K562 (cell line): ENCODE measurements around the gene TRABD. TPM values are rescaled to one million over a fixed set of nuclear protein-coding genes. Genes with fewer than 3 reads are reported as not detected.

Experiments
- ARID2 ChIP-seq: fragments of 450-650 bp; IDR thresholded peaks from 2 replicates; pipeline ENCODE4 v1.6.1; 2017; ENCODE audit warnings: antibody characterized with exemption, mild to moderate bottlenecking
- MEIS2 ChIP-seq: fragments of 450-650 bp; IDR thresholded peaks from 2 replicates; pipeline ENCODE4 v1.6.1; 2014; ENCODE audit warnings: mild to moderate bottlenecking; ENCODE audit not compliant: partially characterized antibody
- PRDM10 ChIP-seq: fragments of 450-650 bp; IDR thresholded peaks from 2 replicates; pipeline ENCODE4 v1.6.1; 2018; ENCODE audit not compliant: partially characterized antibody
- RFX1 ChIP-seq: fragments of 450-650 bp; IDR thresholded peaks from 2 replicates; pipeline ENCODE4 v1.6.1; 2016; ENCODE audit warnings: mild to moderate bottlenecking, moderate library complexity
- ZNF239 ChIP-seq: fragments of 250-450 bp; sonication (Bioruptor Pico); IDR thresholded peaks from 2 replicates; pipeline ENCODE4 v1.4.0; 2020; ENCODE audit warnings: mild to moderate bottlenecking
- polyA plus RNA-seq, 8 experiments: library from polyadenylated mRNA; depleted of rRNA in 4 of 8; stranded (reverse) in 5 of 8; unstranded in 3 of 8; fragments of >200 nt; fragmentation: Nextera tagmentation in 2 of 8; fragmentation: Illumina TruSeq in 1 of 8; extraction: Ambion mirVana in 2 of 8; extraction: Trizol in 1 of 8; gene quantifications; 2 replicates each; pipeline versions ENCODE4 v1.2.1 to v1.2.3, GENCODE V29; 2011 to 2014; ENCODE audit warnings: inconsistent platforms in 1 of 8, missing spikeins in 1 of 8
- total RNA-seq, 7 experiments: library from RNA; depleted of rRNA in 6 of 7; stranded (reverse); fragments of >200 nt in 6 of 7; fragmentation: Illumina TruSeq in 2 of 7; extraction: Trizol in 2 of 7; gene quantifications; 2 replicates each; pipeline versions ENCODE4 v1.2.1 to v1.2.3, GENCODE V29; 2011 to 2021; ENCODE audit warnings: low replicate concordance in 1 of 7
- TF ChIP-seq, protein P1 (sequence below): fragments of 200-600 bp; sonication (generic); IDR thresholded peaks from one replicate; pipeline ENCODE4 v1.6.1; 2012; ENCODE audit warnings: mild to moderate bottlenecking, low read depth, low read length, inconsistent platforms
- TF ChIP-seq, protein P2 (sequence below): sonication (generic); formaldehyde crosslinking; IDR thresholded peaks from 2 replicates; pipeline ENCODE4 v1.8.1; 2023; ENCODE audit warnings: mild to moderate bottlenecking, missing genetic modification reagents

Gene TRABD
- total and polyA plus RNA-seq, 9 of the 15 experiments (the other 6 are each of a cell fraction or from before 2014, with no cell fraction given) = 0.08 to 62.9 (median 14.0) TPM

DNA sequence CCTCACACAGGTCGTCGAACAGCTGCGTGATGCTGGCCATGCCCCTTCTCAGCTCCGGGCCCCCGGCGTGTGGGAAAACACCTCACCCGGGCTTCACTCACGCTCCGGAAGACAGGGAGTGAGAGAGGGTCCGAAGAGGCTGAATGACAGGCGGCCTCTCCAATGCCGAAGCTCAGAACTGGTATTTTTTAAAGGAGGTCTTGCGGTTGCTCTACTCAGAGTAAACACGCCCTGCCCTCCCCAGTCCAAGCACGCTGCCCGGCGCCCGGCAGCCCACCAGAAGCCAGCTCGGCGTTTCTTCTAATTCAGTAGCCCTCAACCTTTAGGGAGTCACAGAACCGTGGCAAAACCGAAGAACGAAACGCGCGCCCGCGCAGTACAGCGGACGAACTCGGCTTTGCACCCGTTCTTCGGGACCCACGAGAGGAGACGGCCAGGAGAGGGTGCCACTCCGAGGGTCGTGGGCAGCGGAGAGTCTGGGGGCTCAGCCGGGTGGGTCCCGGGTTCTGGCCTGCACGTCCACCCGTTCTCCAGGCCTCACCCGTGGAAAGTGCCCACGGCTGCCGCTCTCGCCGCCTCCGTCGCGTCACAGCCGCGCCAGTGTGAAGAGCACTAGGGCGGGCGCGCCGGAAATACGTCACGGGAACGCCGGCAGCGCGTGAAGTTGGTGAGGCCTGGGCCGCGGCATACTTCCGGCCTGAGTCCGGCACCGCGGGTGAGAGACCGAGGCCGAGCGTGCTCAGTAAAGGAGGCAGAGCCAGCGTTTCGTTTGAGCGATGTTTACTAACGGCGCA lies 58.9 kb downstream of the TRABD start, which contains the start of gene TUBGCP6 (continued):
- TF ChIP-seq ZNF239 (no peak), ARID2 (no peak), PRDM10 (no peak), RFX1 (no peak), MEIS2 (no peak)
- TF ChIP-seq, protein P1, sequence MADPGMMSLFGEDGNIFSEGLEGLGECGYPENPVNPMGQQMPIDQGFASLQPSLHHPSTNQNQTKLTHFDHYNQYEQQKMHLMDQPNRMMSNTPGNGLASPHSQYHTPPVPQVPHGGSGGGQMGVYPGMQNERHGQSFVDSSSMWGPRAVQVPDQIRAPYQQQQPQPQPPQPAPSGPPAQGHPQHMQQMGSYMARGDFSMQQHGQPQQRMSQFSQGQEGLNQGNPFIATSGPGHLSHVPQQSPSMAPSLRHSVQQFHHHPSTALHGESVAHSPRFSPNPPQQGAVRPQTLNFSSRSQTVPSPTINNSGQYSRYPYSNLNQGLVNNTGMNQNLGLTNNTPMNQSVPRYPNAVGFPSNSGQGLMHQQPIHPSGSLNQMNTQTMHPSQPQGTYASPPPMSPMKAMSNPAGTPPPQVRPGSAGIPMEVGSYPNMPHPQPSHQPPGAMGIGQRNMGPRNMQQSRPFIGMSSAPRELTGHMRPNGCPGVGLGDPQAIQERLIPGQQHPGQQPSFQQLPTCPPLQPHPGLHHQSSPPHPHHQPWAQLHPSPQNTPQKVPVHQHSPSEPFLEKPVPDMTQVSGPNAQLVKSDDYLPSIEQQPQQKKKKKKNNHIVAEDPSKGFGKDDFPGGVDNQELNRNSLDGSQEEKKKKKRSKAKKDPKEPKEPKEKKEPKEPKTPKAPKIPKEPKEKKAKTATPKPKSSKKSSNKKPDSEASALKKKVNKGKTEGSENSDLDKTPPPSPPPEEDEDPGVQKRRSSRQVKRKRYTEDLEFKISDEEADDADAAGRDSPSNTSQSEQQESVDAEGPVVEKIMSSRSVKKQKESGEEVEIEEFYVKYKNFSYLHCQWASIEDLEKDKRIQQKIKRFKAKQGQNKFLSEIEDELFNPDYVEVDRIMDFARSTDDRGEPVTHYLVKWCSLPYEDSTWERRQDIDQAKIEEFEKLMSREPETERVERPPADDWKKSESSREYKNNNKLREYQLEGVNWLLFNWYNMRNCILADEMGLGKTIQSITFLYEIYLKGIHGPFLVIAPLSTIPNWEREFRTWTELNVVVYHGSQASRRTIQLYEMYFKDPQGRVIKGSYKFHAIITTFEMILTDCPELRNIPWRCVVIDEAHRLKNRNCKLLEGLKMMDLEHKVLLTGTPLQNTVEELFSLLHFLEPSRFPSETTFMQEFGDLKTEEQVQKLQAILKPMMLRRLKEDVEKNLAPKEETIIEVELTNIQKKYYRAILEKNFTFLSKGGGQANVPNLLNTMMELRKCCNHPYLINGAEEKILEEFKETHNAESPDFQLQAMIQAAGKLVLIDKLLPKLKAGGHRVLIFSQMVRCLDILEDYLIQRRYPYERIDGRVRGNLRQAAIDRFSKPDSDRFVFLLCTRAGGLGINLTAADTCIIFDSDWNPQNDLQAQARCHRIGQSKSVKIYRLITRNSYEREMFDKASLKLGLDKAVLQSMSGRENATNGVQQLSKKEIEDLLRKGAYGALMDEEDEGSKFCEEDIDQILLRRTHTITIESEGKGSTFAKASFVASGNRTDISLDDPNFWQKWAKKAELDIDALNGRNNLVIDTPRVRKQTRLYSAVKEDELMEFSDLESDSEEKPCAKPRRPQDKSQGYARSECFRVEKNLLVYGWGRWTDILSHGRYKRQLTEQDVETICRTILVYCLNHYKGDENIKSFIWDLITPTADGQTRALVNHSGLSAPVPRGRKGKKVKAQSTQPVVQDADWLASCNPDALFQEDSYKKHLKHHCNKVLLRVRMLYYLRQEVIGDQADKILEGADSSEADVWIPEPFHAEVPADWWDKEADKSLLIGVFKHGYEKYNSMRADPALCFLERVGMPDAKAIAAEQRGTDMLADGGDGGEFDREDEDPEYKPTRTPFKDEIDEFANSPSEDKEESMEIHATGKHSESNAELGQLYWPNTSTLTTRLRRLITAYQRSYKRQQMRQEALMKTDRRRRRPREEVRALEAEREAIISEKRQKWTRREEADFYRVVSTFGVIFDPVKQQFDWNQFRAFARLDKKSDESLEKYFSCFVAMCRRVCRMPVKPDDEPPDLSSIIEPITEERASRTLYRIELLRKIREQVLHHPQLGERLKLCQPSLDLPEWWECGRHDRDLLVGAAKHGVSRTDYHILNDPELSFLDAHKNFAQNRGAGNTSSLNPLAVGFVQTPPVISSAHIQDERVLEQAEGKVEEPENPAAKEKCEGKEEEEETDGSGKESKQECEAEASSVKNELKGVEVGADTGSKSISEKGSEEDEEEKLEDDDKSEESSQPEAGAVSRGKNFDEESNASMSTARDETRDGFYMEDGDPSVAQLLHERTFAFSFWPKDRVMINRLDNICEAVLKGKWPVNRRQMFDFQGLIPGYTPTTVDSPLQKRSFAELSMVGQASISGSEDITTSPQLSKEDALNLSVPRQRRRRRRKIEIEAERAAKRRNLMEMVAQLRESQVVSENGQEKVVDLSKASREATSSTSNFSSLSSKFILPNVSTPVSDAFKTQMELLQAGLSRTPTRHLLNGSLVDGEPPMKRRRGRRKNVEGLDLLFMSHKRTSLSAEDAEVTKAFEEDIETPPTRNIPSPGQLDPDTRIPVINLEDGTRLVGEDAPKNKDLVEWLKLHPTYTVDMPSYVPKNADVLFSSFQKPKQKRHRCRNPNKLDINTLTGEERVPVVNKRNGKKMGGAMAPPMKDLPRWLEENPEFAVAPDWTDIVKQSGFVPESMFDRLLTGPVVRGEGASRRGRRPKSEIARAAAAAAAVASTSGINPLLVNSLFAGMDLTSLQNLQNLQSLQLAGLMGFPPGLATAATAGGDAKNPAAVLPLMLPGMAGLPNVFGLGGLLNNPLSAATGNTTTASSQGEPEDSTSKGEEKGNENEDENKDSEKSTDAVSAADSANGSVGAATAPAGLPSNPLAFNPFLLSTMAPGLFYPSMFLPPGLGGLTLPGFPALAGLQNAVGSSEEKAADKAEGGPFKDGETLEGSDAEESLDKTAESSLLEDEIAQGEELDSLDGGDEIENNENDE = no peak
- TF ChIP-seq, protein P2, sequence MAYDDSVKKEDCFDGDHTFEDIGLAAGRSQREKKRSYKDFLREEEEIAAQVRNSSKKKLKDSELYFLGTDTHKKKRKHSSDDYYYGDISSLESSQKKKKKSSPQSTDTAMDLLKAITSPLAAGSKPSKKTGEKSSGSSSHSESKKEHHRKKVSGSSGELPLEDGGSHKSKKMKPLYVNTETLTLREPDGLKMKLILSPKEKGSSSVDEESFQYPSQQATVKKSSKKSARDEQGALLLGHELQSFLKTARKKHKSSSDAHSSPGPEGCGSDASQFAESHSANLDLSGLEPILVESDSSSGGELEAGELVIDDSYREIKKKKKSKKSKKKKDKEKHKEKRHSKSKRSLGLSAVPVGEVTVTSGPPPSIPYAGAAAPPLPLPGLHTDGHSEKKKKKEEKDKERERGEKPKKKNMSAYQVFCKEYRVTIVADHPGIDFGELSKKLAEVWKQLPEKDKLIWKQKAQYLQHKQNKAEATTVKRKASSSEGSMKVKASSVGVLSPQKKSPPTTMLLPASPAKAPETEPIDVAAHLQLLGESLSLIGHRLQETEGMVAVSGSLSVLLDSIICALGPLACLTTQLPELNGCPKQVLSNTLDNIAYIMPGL (CRISPR knock-in tag) = no peak
